ENCODE results near the gene LIF.

The LIF gene
- 0.56 reads per million for total RNA-seq

- peak; percentile 41 for DNase-seq
Measured at GRCh38 chr22:30245985-30246813, at the start of gene LIF. Gene LIF (minus strand): TSS chr22:30246759. CDS start chr22:30246695, 64 bp downstream.

- no peak for DNase-seq
Measured at GRCh38 chr22:30296324-30296723, 49.8 kb upstream of the LIF start.

- no peak for DNase-seq
Measured at GRCh38 chr22:30295576-30295975, 49.0 kb upstream of the LIF start.

- DNase-seq: no peak
Measured at GRCh38 chr22:30294830-30295229, 48.3 kb upstream of the LIF start.

GRCh38 chr22:30294066-30294465 lies 47.5 kb upstream of the LIF start:
- no peak for DNase-seq

GRCh38 chr22:30293026-30293425 lies 46.5 kb upstream of the LIF start:
- DNase-seq: no peak

- DNase-seq: no peak
Measured at GRCh38 chr22:30292069-30292970, 45.8 kb upstream of the LIF start.

- no peak for DNase-seq
Measured at GRCh38 chr22:30291058-30291892, 44.7 kb upstream of the LIF start.

GRCh38 chr22:30290342-30291057 lies 43.9 kb upstream of the LIF start:
- no peak for DNase-seq

- peak; percentile 33 for DNase-seq
Measured at GRCh38 chr22:30289980-30290313, 43.4 kb upstream of the LIF start.

GRCh38 chr22:30289141-30289979 lies 42.8 kb upstream of the LIF start, which contains the start of gene CASTOR1:
Gene CASTOR1 (minus strand): TSS chr22:30289505. CDS start chr22:30289497, 8 bp downstream.
- DNase-seq: peak; percentile 87

- no peak for DNase-seq
Measured at GRCh38 chr22:30288419-30289140, 42.0 kb upstream of the LIF start.

- peak; percentile 85 for DNase-seq
Measured at GRCh38 chr22:30287648-30288418, 41.3 kb upstream of the LIF start.

GRCh38 chr22:30286813-30287647 lies 40.5 kb upstream of the LIF start:
- DNase-seq: peak; percentile 84

- no peak for DNase-seq
Measured at GRCh38 chr22:30286331-30286730, 39.8 kb upstream of the LIF start.

GRCh38 chr22:30285846-30286200 lies 39.3 kb upstream of the LIF start:
- no peak for DNase-seq

GRCh38 chr22:30285176-30285845 lies 38.8 kb upstream of the LIF start:
- DNase-seq: no peak

GRCh38 chr22:30284666-30285065 lies 38.1 kb upstream of the LIF start:
- no peak for DNase-seq

Data from effector CD4-positive, alpha-beta T cell (primary cell).